Rectal smooth muscle tissue (tissue), 1 donor: ENCODE data around the gene EXOC4.

Source experiments
- H3K27ac ChIP-seq: one replicate; pipeline ENCODE4 v1.7.0; 2013; ENCODE audit warnings: low read depth, low read length, inconsistent platforms
- H3K27me3 ChIP-seq: one replicate; pipeline ENCODE4 v1.7.0; 2013; ENCODE audit warnings: low read length; ENCODE audit not compliant: control insufficient read depth, insufficient read depth
- H3K36me3 ChIP-seq: one replicate; pipeline ENCODE4 v1.7.0; 2013; ENCODE audit warnings: low read length; ENCODE audit not compliant: control insufficient read depth, insufficient read depth
- H3K4me1 ChIP-seq: one replicate; pipeline ENCODE4 v1.7.0; 2013; ENCODE audit warnings: low read length; ENCODE audit not compliant: control insufficient read depth, insufficient read depth
- H3K4me3 ChIP-seq: one replicate; pipeline ENCODE4 v1.7.0; 2013; ENCODE audit warnings: low read length
- H3K9ac ChIP-seq: one replicate; pipeline ENCODE4 v1.7.0; 2013; ENCODE audit warnings: low read length

The EXOC4 gene

GRCh38 chr7:133582766-133583523 is 330.1 kb downstream of the EXOC4 start:
- Histone ChIP-seq H3K27me3 (no peaks in the 10 kb centered on the region), H3K9ac (no peak overlapping the region), H3K27ac (no peak overlapping the region), H3K36me3 (no peaks in the 10 kb centered on the region), H3K4me3 (no peak overlapping the region), H3K4me1 (no peaks in the 10 kb centered on the region)

- no peaks in the 10 kb centered on the region for H3K27me3 ChIP-seq
- no peaks in the 10 kb centered on the region for H3K4me1 ChIP-seq
- H3K36me3 ChIP-seq, result no peaks in the 10 kb centered on the region
- H3K27ac ChIP-seq, result no peak overlapping the region
- no peak overlapping the region for H3K9ac ChIP-seq
- H3K4me3 ChIP-seq, result no peak overlapping the region
Observed at GRCh38 chr7:133583545-133584171, 330.8 kb downstream of the EXOC4 start.

DNA sequence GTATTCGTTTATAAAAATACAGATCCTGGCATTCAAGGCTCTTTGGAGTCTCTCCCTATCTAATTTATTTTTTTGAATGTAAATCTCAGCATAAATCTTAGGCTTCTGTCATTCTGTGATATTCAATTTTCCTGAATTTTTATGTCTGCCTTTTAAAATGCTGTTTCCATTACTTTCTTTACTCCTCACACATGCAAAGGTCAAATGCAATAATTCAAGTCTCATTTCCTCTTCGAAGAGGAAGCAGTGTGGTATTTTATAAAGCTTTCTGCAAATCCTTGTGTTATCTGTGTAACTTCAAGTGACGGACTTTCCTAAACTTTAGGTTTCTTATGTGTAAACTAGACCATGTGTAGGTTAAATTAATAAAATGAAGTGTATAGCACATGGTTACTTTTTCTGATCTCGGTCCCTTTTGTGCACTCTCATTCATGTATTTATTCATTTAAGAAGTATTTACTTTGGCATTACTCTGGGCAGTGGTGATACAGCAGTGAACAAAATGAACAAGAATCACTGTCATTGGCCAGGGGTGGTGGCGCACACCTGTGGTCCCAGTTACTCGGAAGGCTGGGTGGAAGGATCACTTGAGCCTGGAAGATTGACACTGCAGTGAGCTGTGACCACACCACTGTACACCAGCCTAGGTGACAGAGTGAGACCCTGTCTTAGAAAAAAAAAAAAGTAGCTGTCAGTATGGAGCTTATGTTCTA is 332.2 kb downstream of the EXOC4 start:
- Histone ChIP-seq H3K9ac (no peak overlapping the region), H3K27ac (no peak overlapping the region), H3K36me3 (no peaks in the 10 kb centered on the region), H3K4me1 (no peaks in the 10 kb centered on the region), H3K27me3 (no peaks in the 10 kb centered on the region), H3K4me3 (no peak overlapping the region)

- H3K27me3 ChIP-seq, result no peaks in the 10 kb centered on the region
- no peak overlapping the region for H3K4me3 ChIP-seq
- H3K36me3 ChIP-seq, result no peaks in the 10 kb centered on the region
- H3K27ac ChIP-seq, result no peak overlapping the region
- no peak overlapping the region for H3K9ac ChIP-seq
- H3K4me1 ChIP-seq, result no peaks in the 10 kb centered on the region
Observed at GRCh38 chr7:133586253-133586652, 333.4 kb downstream of the EXOC4 start.

GRCh38 chr7:133587903-133588302 is 335.0 kb downstream of the EXOC4 start:
- H3K36me3 ChIP-seq, result no peaks in the 10 kb centered on the region
- no peak overlapping the region for H3K4me3 ChIP-seq
- no peak overlapping the region for H3K9ac ChIP-seq
- H3K4me1 ChIP-seq, result no peaks in the 10 kb centered on the region
- H3K27me3 ChIP-seq, result no peaks in the 10 kb centered on the region
- H3K27ac ChIP-seq, result no peak overlapping the region

DNA sequence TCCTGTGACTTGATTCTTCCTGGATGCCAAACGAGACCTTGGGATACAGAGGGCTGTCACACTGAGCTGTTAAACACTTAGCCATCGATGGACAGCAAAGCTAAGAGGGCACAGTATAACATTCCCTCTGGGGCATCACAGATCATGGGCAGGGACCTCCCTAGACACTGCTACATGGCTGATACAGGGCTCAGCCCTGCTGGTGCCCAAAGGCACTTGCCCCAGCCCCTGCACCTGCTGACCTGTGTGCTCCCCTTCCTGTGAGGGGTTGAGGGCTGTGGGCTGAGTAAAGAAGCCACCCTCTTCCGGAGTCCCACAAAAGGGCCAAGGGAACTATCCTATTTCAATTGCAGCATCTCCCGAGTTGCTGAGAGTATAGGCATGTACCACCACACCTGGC is 337.9 kb downstream of the EXOC4 start:
- Histone ChIP-seq H3K9ac (no peak overlapping the region), H3K36me3 (no peaks in the 10 kb centered on the region), H3K4me3 (no peak overlapping the region), H3K4me1 (no peaks in the 10 kb centered on the region), H3K27ac (no peak overlapping the region), H3K27me3 (no peaks in the 10 kb centered on the region)

DNA sequence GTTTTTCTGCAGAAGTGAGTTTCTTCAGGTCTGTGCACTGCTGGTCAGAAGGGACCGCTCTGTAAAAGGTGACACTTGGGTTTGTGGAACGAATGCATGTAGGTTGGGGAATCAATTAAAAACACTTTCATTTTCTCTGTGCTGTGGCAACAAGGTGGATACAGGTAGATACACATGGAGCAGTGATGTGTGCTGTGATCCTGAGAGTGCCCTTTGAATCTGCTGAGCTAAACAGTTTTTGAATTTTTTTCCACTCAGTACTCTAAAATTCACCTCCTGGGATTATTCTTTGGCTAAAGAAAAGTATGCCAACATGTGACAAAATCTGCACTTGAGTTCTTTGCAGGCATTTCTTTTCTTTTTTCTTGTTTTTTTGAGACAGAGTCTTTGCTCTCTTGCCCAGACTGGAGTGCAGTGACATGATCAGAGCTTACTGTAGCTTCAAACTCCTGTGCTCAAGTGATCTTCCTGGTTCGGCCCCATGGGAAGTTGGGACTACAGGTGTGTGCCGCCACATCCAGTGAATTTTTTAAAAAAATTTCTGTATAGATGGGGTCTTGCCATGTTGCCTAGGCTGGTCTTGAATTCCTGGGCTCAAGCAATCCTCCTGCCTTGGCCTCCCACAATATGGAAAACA is 338.9 kb downstream of the EXOC4 start:
- H3K4me3 ChIP-seq, result no peak overlapping the region
- no peaks in the 10 kb centered on the region for H3K36me3 ChIP-seq
- no peaks in the 10 kb centered on the region for H3K4me1 ChIP-seq
- no peaks in the 10 kb centered on the region for H3K27me3 ChIP-seq
- H3K9ac ChIP-seq, result no peak overlapping the region
- no peak overlapping the region for H3K27ac ChIP-seq

- no peak overlapping the region for H3K4me3 ChIP-seq
Observed at GRCh38 chr7:133593561-133593960, 340.7 kb downstream of the EXOC4 start.

GRCh38 chr7:133601617-133602016 is 348.7 kb downstream of the EXOC4 start:
- H3K9ac ChIP-seq, result no peak overlapping the region
- no peak overlapping the region for H3K4me3 ChIP-seq
- H3K27ac ChIP-seq, result no peak overlapping the region
- H3K4me1 ChIP-seq, result no peaks in the 10 kb centered on the region
- no peaks in the 10 kb centered on the region for H3K27me3 ChIP-seq
- H3K36me3 ChIP-seq, result no peaks in the 10 kb centered on the region

More at GRCh38 chr7:133593561-133593960, 340.7 kb downstream of the EXOC4 start:
- no peak overlapping the region for H3K27ac ChIP-seq
- H3K4me1 ChIP-seq, result no peaks in the 10 kb centered on the region
- no peaks in the 10 kb centered on the region for H3K36me3 ChIP-seq
- no peak overlapping the region for H3K9ac ChIP-seq
- no peaks in the 10 kb centered on the region for H3K27me3 ChIP-seq

DNA sequence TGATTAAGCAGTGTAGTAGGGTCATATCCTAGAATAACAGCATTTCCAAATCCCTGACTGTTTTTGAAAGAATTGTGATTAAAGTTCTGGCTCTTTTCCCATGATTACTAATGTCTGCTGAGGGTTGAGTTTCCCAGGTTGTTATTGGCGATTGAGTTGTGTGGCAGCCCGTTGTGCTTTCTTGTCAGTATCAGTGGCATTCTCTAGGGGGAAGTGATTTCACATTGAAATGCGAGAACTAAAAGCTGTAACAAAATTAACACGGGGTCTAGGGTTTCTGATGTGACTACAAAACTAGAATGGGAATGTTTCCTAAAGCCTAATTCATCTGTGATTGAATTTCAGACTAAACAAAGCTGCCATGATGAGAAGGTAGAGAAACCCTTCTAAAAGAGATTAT is 349.4 kb downstream of the EXOC4 start:
- no peaks in the 10 kb centered on the region for H3K27me3 ChIP-seq
- no peak overlapping the region for H3K4me3 ChIP-seq
- no peak overlapping the region for H3K27ac ChIP-seq
- H3K4me1 ChIP-seq, result no peaks in the 10 kb centered on the region
- H3K36me3 ChIP-seq, result no peaks in the 10 kb centered on the region
- H3K9ac ChIP-seq, result no peak overlapping the region

DNA sequence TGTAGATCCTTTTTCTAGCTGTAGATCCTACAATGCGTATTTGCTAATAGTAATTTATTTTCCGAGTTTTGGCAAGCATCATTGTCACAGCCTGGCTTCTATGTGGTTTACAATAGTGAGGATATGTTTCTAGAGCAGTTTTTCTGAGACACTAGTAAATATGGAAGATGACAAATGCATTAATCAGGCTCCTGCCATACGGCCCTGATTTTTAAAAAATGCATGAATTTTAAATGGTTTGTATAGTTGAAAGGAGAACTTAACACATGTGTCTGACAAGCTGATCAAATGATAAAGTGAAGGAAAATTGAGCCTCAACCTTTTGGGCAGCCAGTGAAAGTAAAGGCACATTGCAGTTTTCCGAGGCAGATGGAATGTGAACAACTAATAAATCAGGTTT is 354.1 kb downstream of the EXOC4 start:
- no peak overlapping the region for H3K9ac ChIP-seq
- H3K4me1 ChIP-seq, result no peaks in the 10 kb centered on the region
- H3K27me3 ChIP-seq, result no peaks in the 10 kb centered on the region
- no peaks in the 10 kb centered on the region for H3K36me3 ChIP-seq
- H3K4me3 ChIP-seq, result no peak overlapping the region
- no peak overlapping the region for H3K27ac ChIP-seq

- Histone ChIP-seq H3K4me3 (no peak overlapping the region), H3K4me1 (no peaks in the 10 kb centered on the region), H3K27me3 (no peaks in the 10 kb centered on the region), H3K27ac (no peak overlapping the region), H3K36me3 (no peaks in the 10 kb centered on the region), H3K9ac (no peak overlapping the region)
Observed at GRCh38 chr7:133609806-133610205, 356.9 kb downstream of the EXOC4 start.
